ENCODE results near the gene JPH2. TPM values are rescaled to one million over a fixed set of nuclear protein-coding genes. Genes with fewer than 3 reads are reported as not detected.

Gene JPH2
- total RNA-seq, 1 experiment from 2014 or later = 14.7 TPM

DNA sequence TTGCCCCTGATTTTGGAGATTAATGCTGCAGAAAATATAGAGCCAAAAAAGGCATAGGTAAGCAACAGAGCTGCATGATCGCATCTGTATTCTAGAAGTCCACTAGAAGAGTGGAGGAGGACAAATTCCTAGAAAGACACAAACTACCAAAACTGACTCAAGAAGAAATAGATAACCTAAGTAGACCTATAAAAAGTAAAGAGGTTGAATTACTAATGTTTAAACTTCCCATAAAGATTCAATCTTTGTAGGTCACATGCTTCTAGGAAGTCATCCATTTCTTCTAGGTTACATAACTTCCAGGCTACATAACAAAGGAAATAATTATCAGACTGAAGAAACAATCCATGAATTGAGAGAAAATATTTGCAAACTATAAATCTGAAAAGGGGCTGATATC is 84.4 kb downstream of the JPH2 start:
- BruUV-seq (replicated peaks) = no TSS peak

DNA sequence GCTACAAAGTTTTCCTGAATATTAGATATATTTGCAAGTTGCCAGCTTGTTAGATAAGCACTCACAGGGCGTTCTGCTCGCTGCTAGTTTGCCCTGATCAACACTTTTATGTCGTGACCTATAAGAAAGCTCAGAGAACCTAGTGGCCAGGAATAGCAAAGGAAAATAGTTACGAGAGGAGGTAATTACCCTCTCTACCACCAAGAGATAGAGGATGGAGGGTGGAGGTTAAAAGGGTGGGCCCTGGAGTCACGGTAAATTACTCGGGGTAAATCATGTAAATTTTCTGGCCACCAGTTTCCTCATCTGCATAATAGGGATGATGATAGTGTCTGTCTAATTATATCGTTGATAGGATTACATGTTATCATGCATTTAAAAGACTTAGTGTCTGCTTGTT is 87.2 kb downstream of the JPH2 start:
- TF ChIP-seq, protein P1, sequence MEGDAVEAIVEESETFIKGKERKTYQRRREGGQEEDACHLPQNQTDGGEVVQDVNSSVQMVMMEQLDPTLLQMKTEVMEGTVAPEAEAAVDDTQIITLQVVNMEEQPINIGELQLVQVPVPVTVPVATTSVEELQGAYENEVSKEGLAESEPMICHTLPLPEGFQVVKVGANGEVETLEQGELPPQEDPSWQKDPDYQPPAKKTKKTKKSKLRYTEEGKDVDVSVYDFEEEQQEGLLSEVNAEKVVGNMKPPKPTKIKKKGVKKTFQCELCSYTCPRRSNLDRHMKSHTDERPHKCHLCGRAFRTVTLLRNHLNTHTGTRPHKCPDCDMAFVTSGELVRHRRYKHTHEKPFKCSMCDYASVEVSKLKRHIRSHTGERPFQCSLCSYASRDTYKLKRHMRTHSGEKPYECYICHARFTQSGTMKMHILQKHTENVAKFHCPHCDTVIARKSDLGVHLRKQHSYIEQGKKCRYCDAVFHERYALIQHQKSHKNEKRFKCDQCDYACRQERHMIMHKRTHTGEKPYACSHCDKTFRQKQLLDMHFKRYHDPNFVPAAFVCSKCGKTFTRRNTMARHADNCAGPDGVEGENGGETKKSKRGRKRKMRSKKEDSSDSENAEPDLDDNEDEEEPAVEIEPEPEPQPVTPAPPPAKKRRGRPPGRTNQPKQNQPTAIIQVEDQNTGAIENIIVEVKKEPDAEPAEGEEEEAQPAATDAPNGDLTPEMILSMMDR (IDR thresholded peaks at IDR 0.05; ENCODE audit: unreplicated experiment) = no peak
- Mint-ChIP-seq H3K36me3 (ENCODE audit: insufficient read depth, unreplicated experiment) (no peaks in the 10 kb centered on the region), H3K9me3 (ENCODE audit: unreplicated experiment) (no peaks in the 10 kb centered on the region), H3K4me1 (ENCODE audit: insufficient read depth, unreplicated experiment) (peaks cover 16% of the 10 kb centered on the region), H3K27ac (ENCODE audit: low read depth, unreplicated experiment) (no peak overlapping the region), H3K27me3 (ENCODE audit: insufficient read depth, unreplicated experiment) (no peaks in the 10 kb centered on the region), H3K4me3 (ENCODE audit: unreplicated experiment) (no peak overlapping the region)
- POLR2A ChIA-PET = interaction anchor here (0.6 to 2.2 kb wide), 3 partner anchors 57 to 88 kb away, joined by 3 to 7 read pairs (median 6); partner anchors contain the start of gene JPH2
- no peak for DNase-seq (ENCODE audit: unreplicated experiment)
- CTCF ChIA-PET = interaction anchor here (0.7 to 3.6 kb wide), 6 partner anchors 17 to 351 kb away, joined by 3 to 12 read pairs (median 5); no protein-coding TSS in a partner anchor
- BruUV-seq (replicated peaks) = no TSS peak
- intact Hi-C loops (cut with micrococcal nuclease) = no loop called here

More for the DNA sequence above, 84.4 kb downstream of the JPH2 start:
- Mint-ChIP-seq H3K36me3 (ENCODE audit: insufficient read depth, unreplicated experiment) (no peaks in the 10 kb centered on the region), H3K4me3 (ENCODE audit: unreplicated experiment) (no peak overlapping the region), H3K9me3 (ENCODE audit: unreplicated experiment) (peaks cover 5% of the 10 kb centered on the region), H3K4me1 (ENCODE audit: insufficient read depth, unreplicated experiment) (peaks cover 30% of the 10 kb centered on the region), H3K27ac (ENCODE audit: low read depth, unreplicated experiment) (no peak overlapping the region), H3K27me3 (ENCODE audit: insufficient read depth, unreplicated experiment) (no peaks in the 10 kb centered on the region)
- TF ChIP-seq, protein P1 (IDR thresholded peaks at IDR 0.05; ENCODE audit: unreplicated experiment) = no peak
- DNase-seq (ENCODE audit: unreplicated experiment) = no peak
- intact Hi-C loops (cut with micrococcal nuclease) = no loop called here
- ChIA-PET CTCF (interaction anchor here (0.9 kb wide), 1 partner anchor 22 kb away, joined by 3 read pairs; no protein-coding TSS in a partner anchor), POLR2A (interaction anchor here (1.0 kb wide), 1 partner anchor 49 kb away, joined by 3 read pairs; no protein-coding TSS in a partner anchor)

DNA sequence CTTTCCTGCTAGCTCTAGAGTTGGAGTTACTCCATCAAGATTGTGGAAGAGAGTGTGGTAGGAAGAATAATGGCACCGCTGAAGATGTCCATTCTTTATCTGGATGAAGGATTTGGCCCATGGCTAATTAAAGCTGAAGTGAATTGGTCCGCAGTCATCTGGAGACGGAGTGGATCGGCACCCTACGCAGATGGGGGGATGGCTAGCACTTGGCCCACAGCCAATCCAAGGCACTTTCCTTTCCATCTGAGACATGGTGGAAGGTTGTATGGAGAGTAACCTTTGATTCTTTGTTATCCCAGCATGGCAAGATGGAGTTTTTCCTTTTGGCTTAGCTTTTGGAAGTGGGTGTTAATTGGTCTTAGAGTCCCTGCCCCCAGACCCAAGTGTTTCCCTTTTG is 88.3 kb downstream of the JPH2 start:
- POLR2A ChIA-PET = interaction anchor here (0.7 to 2.2 kb wide), 7 partner anchors 18 to 354 kb away, joined by 3 to 7 read pairs (median 3); partner anchors contain the start of genes JPH2 and OSER1
- TF ChIP-seq, protein P1 (IDR thresholded peaks at IDR 0.05; ENCODE audit: unreplicated experiment) = no peak
- no peak for DNase-seq (ENCODE audit: unreplicated experiment)
- Mint-ChIP-seq H3K4me3 (ENCODE audit: unreplicated experiment) (no peak overlapping the region), H3K4me1 (ENCODE audit: insufficient read depth, unreplicated experiment) (peaks cover 9% of the 10 kb centered on the region), H3K9me3 (ENCODE audit: unreplicated experiment) (no peaks in the 10 kb centered on the region), H3K27ac (ENCODE audit: low read depth, unreplicated experiment) (no peak overlapping the region), H3K36me3 (ENCODE audit: insufficient read depth, unreplicated experiment) (no peaks in the 10 kb centered on the region), H3K27me3 (ENCODE audit: insufficient read depth, unreplicated experiment) (no peaks in the 10 kb centered on the region)
- BruUV-seq (replicated peaks) = no TSS peak
- CTCF ChIA-PET = interaction anchor here (0.7 to 3.6 kb wide), 5 partner anchors 19 to 563 kb away, joined by 3 to 12 read pairs (median 4); no protein-coding TSS in a partner anchor
- intact Hi-C loops (cut with micrococcal nuclease) = no loop called here

DNA sequence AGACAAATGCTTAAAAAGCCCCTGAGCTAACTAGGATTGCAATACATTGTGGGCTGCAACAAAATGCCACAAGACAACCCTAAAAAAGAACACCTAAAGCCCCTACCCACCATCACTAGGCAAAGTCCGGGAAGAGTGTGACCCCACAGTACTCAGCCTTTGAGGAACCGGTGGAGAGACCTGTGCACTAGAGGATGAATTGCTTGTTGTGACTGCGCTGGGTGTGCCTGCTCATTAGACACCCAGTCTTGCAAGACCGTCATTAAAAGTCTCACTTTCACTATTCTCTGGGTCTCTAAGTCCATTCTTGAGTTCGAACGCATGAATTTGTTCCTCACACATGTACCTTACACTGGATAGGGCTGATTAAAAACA is 88.7 kb downstream of the JPH2 start:
- no TSS peak for BruUV-seq (replicated peaks)
- Mint-ChIP-seq H3K36me3 (ENCODE audit: insufficient read depth, unreplicated experiment) (no peaks in the 10 kb centered on the region), H3K4me3 (ENCODE audit: unreplicated experiment) (no peak overlapping the region), H3K27me3 (ENCODE audit: insufficient read depth, unreplicated experiment) (no peaks in the 10 kb centered on the region), H3K4me1 (ENCODE audit: insufficient read depth, unreplicated experiment) (peaks cover 9% of the 10 kb centered on the region), H3K27ac (ENCODE audit: low read depth, unreplicated experiment) (no peak overlapping the region), H3K9me3 (ENCODE audit: unreplicated experiment) (no peaks in the 10 kb centered on the region)
- POLR2A ChIA-PET = interaction anchor here (0.9 to 2.2 kb wide), 7 partner anchors 18 to 641 kb away, joined by 3 to 7 read pairs (median 3); partner anchors contain the start of genes JPH2, OSER1 and SRSF6
- DNase-seq (ENCODE audit: unreplicated experiment) = no peak
- intact Hi-C loops (cut with micrococcal nuclease) = no loop called here
- TF ChIP-seq, protein P1 (IDR thresholded peaks at IDR 0.05; ENCODE audit: unreplicated experiment) = no peak
- CTCF ChIA-PET = interaction anchor here (0.7 to 3.6 kb wide), 6 partner anchors 10 to 622 kb away, joined by 3 to 12 read pairs (median 6); no protein-coding TSS in a partner anchor
